Putamen (tissue), 1 donor: Measurements from ENCODE around the gene PLCL2.
"Not testable (repeated sequence)": the region's sequence is repeated elsewhere in the genome, so short reads cannot be mapped to it uniquely, and the experiment has no call there.

ENCODE experiments used
- DNase-seq: peaks from one replicate; pipeline ENCODE4 v3.0.0-alpha.2; 2016; ENCODE audit warnings: low spot score

Gene PLCL2

DNA sequence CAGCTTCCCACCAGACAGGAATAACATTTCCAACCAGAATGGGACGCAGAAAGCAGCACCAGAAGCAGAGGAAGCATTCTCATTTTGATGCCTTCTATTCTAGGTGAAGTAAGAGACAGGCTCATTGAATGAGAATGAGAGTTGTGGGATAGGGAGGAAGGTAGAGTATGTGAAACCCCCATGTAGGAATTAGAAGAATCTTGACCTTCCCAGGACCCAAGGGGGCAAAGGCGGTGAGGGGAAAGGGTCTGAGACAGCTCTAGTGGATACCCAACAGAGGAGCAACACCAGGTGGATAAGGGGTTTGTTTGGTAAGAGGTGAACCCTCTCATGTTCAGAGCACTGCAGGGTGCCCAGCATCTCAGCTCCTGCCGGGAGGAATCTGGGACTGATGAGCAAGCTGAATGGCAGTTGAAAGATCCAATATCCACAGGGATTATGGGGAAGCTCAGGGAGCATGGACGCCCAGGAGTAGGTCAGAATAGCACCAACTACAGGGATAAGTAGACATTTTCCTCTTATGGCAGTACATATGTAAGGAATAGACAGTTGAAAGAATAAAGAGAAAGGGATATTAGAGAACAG is 77.0 kb downstream of the PLCL2 start:
- no peak for DNase-seq

DNA sequence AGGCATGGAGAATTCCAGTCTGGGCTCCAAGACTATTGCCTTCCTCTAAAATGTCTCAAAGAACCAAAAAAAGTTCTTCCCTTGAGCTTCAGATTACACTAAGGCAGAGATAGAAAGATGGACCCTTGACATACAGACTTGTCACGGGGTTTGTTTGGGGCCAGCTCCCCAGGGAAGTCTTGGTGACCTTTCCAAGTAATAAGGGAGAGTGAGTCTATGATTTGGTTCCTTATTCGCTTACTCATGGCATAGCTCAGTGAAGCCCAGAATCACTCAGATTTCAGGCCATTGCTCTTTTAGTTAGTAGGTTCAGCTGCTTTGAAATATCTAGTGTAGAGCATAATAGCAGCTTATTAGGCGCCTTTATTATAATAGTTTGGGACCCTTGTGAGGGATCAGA is 90.3 kb downstream of the PLCL2 start:
- DNase-seq = no peak

DNA sequence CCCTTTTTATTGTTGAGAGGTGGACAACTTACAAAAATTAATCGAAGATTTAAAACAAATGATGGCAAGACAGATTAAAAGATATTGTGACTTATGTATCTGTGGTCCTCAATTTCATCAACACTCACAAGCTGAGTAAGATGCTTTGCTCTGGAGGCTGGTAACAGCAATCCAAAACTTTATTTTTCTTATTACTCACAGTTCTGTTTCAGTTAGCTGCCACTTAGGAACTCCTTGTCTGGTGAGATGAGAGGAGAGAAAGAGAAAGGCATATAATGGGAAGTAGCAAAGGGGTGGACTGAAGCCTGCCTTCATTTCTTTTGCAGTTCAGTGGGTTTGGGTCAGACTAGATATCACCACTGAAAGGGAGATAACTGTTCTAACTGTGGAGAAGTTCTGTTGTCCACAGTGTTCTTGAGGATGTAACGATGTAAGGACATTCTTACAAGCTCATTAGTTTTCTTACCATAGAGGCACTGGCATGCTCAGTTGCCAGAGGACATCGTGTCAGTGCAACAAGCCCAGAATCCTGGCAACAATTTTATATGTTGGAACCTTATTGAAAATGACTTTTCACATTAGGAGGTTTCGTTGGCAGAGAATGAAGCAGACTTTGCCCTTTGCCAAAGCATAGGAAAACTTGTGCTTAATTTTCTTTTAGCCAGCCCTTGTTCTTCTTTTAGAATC is 93.6 kb downstream of the PLCL2 start:
- no peak for DNase-seq

DNA sequence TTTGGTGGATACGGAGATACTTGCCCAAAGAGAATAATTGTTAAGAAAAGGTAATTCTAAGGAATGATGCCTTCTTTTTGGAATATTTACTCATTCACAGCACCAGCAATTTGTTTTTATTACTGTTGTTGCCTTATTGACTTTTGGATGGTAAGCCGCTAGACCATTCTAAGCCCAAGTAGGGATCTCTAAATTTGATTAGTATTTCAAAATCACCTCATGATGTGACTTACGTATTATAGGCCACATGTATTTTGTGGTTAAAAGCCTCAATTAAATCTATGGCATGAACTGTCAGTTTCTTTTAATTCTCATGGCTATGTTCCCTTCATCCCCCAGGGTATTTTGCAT is 94.1 kb downstream of the PLCL2 start:
- no peak for DNase-seq

DNA sequence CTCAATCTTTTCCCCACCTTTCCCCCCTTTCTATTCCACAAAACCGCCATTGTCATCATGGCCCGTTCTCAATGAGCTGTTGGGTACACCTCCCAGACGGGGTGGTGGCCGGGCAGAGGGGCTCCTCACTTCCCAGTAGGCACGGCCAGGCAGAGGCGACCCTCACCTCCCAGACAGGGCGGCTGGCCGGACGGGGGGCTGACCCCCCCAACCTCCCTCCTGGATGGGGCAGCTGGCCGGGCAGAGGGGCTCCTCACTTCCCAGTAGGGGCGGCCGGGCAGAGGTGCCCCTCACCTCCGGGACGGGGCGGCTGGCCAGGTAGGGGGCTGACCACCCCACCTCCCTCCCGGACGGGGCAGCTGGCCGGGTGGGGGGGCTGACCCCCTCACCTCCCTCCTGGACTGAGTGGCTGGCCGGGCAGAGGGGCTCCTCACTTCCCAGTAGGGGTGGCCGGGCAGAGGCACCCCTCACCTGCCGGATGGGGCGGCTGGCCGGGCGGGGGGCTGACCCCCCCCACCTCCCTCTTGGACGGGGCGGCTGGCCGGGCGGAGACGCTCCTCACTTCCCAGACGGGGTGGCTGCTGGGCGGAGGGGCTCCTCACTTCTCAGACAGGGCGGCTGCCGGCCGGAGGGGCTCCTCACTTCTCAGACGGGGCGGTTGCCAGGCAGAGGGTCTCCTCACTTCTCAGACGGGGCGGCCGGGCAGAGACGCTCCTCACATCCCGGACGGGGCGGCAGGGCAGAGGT is 95.2 kb downstream of the PLCL2 start:
- DNase-seq = not testable (repeated sequence)

DNA sequence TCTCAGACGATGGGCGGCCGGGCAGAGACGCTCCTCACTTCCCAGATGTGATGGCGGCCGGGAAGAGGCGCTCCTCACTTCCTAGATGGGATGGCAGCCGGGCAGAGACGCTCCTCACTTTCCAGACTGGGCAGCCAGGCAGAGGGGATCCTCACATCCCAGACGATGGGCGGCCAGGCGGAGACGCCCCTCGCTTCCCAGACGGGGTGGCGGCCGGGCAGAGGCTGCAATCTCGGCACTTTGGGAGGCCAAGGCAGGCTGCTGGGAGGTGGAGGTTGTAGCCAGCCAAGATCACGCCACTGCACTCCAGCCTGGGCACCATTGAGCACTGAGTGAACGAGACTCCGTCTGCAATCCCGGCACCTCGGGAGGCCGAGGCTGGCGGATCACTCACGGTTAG is 95.8 kb downstream of the PLCL2 start:
- not testable (repeated sequence) for DNase-seq

DNA sequence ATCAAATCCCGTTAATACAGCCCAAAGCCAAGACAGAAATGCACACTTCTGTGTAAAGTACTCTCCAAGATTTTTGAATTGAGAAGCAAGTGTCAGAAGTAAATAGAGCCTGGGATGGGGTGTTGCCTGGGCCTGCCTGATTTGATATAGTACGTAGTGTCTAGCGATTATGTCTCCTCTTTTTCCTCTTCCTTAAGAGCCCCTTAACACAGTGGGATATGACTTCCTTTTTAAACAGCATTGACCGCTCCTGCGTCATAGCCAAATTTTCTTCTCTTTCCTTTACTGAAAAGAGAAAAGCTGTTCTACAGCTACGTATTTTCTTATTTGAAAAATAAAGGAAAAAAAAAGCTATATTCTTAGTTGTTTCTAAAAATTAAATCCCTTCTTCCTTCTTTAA is 97.7 kb downstream of the PLCL2 start:
- DNase-seq = no peak

DNA sequence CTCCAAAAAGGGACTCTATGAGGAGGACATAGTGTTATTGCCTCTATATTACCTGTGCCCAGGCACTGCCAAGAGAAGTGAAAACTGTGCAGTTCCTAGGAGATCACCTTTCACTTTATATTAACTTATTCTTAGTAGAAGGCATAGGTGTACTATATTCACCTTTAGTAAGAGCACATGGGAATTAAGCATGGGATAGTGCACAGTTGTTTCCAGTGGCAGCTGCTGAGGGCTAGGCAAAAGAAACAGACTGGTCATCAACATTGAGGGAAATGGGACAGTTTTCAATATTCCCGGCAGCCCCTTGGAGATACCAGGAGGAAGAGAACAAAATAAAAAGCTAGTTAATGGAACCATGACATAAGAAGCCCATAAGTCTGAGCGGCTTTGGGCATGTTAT is 100.9 kb downstream of the PLCL2 start:
- no peak for DNase-seq

DNA sequence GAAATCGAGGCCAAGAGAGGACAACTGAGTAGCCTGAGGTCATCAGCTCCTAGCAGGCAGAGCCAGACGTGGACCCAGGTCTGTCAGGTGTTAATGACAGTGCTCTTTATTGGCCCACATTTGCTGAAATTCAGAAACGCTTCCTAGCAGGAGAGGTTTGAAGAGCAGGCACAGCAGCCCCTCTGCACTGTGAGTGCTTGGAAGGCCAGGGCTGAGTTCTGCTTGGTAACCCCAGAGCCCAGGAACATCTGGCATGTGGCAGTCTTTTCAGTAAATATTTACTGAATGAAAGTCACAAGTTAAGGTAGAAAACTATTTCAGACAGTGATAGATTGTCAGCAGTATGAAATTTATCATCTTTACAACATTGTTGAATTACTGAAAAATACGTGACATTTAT is 102.4 kb downstream of the PLCL2 start:
- no peak for DNase-seq

DNA sequence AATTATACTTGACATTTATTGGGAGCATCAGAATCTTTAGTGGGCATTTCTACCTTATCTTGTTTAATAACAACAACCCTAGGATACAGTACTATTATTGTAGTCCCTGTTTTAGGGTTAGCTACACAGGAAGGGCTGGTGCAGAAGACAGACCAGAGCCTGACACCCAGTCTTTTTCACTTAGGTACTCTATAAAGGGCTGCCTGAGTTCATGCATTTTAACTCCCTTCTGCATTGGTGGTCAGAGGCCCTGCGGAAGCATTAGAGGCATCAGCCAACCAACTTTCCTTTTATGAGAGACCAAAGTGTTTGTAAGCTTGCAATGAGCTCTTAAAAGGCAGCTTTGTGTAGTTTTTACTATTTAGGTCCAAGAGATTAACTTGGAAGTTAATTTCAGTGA is 105.4 kb downstream of the PLCL2 start:
- DNase-seq = no peak

DNA sequence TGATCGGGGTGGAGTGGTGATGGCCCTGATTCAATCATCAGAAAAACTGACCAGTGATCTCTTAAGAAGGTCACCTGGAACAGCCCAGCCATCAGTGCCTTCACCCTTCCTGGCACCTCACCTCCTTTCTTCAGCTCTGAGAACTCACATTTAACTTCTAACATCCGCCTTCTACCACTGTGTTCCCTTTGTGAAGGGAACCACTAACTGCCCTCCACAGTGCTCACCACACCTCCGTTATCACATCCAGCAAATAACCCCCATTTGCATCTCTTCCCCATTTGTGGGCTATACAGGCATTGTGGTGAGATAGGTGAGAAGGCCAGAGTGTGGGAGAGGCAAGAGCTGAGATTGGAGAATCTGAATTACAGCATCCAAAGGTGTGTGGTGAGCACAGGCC is 107.4 kb downstream of the PLCL2 start:
- DNase-seq = no peak

DNA sequence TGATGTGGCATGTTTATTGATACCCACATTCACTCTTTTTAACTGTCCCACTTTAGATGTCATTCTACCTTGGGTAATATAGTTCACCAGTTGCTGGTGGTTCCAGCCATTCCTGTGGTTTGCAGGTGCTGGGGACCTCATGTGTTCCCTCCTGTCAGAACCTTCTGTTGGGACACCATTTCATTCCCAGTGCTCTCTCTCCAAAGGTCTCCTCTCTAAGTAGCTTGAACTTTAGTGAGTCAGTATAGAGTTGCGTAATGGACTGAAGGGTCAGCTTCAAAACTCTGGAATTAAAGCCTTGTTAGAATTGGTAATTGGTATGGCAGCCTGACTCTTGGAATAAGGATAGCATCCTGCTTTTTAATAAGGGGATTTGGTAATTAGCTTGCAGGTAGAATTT is 108.5 kb downstream of the PLCL2 start:
- no peak for DNase-seq

DNA sequence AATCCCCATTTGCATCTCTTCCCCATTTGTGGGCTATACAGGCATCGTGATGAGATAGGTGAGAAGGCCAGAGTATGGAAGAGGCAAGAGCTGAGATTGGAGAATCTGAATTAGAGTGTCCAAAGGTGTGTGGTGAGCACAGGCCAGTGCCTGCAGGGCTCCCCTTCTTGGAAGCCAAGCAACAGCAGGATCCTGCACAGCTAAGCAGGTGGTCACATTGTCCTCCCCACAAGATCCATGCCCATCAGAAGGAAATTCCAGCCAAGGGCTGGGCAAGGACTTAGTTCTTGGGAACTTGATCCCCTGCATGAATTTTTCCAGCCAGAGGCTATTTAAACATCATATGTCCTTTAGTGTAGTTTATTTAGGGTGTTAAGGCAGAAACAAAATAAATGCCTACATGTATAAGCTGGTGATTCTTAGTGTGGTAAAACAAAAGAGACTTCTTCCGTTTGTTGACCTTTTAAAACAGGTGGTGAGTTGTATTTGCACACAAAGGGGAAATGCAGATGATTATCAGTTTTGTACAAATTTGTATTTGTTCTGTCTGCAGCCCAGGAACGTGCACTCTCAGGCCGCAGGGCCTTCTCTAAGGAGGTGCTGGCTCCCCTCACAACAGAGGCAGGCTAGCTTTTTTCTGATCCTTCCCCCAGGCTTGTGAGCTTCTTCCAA is 110.2 kb downstream of the PLCL2 start:
- DNase-seq = no peak

DNA sequence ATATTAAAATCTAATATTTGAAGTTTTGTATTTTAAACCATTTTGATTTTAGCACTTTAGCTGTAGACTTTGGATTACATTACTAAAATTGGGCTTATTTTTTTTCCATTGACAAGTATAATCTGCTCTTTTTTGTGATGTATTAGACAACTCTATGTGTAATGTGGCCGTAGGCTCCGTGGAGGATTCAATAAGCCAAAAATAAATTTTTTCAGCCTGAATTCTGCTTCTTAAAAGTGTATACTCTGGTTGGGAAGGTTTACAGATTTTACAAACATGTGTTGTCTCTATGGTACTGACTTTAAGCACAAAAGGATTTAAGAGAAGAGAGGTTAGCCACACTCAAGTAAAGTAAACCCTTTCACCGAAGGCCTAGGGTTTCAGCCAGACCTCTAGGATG is 110.8 kb downstream of the PLCL2 start:
- DNase-seq = no peak

DNA sequence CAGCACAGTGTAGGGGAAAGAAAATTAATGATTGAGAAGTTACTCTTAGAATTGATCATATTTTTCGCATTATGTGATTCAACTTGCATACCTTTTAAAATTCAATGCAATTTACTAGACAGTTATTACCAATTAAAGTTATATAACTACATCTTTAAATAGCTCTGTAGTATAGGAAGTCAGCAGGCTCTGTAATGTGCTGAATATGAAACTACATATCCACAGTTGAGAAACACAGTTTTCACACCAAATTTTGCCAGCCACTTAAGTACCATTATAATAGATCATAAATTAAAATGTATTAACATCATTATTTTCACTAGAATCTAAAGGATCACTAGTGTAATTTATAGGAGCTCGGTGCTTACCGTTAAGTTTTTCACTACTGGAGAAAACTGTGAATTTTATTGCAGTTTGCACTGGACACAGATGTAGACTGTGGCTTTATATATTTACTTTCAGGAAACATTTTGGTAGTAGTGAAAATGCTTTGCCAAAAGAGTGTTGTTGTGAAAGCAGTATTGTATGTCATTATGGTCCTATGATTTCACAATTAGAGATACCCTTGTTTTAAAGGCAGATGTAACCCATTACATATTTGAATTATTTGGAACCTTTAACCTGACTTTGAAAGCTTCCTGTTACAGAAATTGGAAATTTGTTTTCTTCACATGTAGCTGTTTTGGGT is 113.6 kb downstream of the PLCL2 start:
- no peak for DNase-seq

DNA sequence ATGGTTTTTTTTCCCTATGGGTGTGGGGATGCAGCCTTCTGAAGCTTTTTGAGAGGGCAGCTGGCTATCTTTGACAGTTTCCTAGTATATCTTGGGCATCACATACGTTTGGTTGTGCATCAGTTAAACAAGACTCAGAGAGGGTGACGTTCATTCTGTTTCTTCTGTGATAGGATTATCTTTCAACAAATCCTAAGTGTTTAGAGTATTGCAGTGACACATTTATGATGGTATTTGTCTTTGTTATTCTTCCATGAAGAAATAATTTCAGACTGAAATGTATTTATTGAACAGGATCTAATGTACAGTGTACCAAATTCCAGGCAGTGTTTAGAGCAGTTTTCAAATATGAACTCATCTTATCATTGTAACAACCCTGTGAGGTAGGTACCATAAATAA is 114.4 kb downstream of the PLCL2 start:
- no peak for DNase-seq

DNA sequence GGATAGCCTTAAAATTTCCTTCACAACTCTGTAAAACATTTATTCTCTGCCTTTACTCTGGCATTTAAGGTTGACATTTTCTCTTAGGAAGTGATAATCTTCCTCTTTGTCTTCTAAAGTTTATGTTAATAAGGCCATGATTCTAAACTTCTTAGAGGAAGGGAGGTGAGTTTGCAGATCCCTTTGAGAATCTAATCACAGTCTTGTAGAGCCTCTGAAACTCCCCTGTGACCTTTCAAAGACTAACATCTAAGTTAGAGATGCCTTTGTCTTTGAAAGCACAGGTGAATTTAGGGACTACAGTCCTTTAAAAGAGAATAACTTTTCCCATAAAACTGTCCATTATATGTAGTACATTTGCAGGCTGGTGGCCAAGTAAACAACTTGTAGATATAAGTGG is 115.1 kb downstream of the PLCL2 start:
- DNase-seq = no peak

DNA sequence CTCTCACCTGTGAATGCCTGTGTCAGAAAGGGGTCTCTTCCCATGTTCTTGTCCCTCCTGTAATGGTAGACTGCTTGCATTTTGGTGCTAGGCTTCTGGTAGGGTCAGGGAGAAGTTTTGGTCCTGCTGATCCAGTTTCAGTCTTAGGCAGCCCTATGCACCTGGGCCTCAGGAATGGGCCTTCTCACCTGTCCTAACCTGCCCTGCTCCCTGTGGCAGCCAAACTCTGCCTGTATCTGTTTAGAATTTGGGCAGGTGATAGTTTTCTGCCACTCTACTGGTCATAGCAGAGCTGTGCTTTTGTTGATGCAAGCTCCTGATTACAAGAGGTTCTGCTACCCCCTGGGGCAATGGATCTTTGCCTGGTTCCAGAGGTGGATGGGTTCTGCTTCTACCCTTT is 118.7 kb downstream of the PLCL2 start:
- no peak for DNase-seq

DNA sequence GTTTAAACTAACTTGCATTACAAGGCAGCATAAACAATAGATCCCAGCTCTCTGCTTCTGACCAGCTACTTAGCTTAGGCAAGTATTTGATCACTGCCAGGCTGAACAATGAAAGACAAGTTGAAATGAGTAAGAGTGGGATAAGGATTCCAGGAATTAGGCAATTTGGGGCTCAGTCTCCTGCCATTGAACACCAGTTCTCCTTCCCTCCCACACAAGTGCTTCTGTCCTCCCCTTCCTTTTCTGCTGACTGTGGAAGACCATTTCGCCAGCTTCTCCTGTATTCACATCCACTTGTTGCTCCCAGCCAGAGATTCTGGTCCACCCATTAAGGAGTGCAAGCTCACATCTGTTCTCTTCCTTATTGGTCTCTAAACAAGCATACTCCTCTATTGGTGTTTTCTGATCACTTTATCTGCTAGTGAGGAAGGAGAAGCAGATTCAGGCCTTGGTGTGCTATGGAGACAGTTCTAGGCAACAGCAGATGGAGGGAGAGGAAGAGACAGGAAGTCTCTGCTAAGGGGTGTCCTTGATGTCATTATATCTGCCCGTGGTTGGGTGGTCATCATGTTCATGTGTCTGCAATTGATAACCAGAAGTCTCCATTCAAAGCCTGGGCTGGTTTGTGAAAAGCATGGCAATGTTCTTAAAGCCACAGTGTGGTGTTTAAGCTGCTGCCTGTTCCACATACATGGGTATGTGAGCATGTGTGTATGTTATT is 121.5 kb downstream of the PLCL2 start:
- DNase-seq = no peak

DNA sequence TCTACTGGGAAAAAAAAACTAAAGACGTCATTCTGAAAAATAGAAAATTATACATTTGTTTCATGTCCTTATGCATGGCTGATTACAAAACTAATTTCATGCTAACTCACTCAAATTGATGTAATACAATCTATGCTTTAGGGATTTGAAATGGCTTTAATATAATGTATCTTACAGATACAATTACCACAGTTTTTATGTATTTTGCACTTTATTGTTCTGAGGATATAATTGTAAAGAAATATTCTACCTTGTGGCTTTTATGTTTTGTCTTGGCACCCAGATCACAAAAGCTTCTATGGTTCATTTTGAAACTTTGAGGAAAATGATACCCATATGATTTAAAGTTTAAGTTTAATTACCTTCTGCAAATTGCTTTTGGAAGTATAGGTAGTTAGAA is 122.5 kb downstream of the PLCL2 start:
- no peak for DNase-seq

DNA sequence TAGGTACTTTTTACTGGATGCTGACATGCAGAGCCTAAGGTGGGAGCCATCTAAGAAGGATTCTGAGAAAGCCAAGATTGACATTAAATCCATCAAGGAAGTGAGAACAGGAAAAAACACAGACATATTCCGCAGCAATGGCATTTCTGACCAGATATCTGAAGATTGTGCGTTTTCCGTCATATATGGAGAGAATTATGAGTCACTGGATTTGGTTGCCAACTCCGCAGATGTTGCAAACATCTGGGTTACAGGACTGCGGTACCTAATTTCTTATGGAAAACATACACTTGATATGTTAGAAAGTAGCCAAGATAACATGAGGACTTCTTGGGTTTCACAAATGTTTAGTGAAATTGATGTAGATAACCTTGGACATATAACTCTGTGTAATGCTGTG is 125.1 kb downstream of the PLCL2 start:
- DNase-seq = no peak
